H9 (cell line): ENCODE data around the gene DMP1. TPM values are rescaled to one million over a fixed set of nuclear protein-coding genes. Genes with fewer than 3 reads are reported as not detected.

Source experiments
- DNase-seq: peaks from one replicate; pipeline ENCODE4 v3.0.0-alpha.2; 2017
- H2AFZ ChIP-seq: one replicate; pipeline ENCODE4 v1.6.1; 2013; ENCODE audit warnings: mild to moderate bottlenecking, low read length, control low read depth, moderate library complexity
- H2AK5ac ChIP-seq: 2 replicates; pipeline ENCODE4 v1.6.1; 2013; ENCODE audit warnings: low read length, control low read depth, mixed read lengths; ENCODE audit not compliant: insufficient read length
- H2BK120ac ChIP-seq: one replicate; pipeline ENCODE4 v1.6.1; 2013; ENCODE audit warnings: low read depth, mild to moderate bottlenecking, low read length, control low read depth, inconsistent platforms; ENCODE audit not compliant: poor library complexity, severe bottlenecking
- H2BK12ac ChIP-seq: 2 replicates; pipeline ENCODE4 v1.6.1; 2013; ENCODE audit warnings: low read length, control low read depth, mixed read lengths, low read depth; ENCODE audit not compliant: insufficient read length
- H2BK15ac ChIP-seq: 2 replicates; pipeline ENCODE4 v1.6.1; 2013; ENCODE audit warnings: low read depth, low read length, control low read depth
- H2BK20ac ChIP-seq: one replicate; pipeline ENCODE4 v1.6.1; 2013; ENCODE audit warnings: low read depth, mild to moderate bottlenecking, low read length, control low read depth, inconsistent platforms; ENCODE audit not compliant: poor library complexity, severe bottlenecking
- H2BK5ac ChIP-seq: 2 replicates; pipeline ENCODE4 v1.6.1; 2013; ENCODE audit warnings: low read length, control low read depth, mixed read lengths; ENCODE audit not compliant: insufficient read length
- H3K14ac ChIP-seq: 2 replicates; pipeline ENCODE4 v1.6.1; 2013; ENCODE audit warnings: low read length, control low read depth; ENCODE audit not compliant: insufficient read depth
- H3K18ac ChIP-seq: 2 replicates; pipeline ENCODE4 v1.6.1; 2013; ENCODE audit warnings: low read depth, mild to moderate bottlenecking, mixed read lengths, low read length, control low read depth; ENCODE audit not compliant: insufficient read length
- H3K23ac ChIP-seq: 2 replicates; pipeline ENCODE4 v1.6.1; 2013; ENCODE audit warnings: low read length, control low read depth, mixed read lengths, low read depth; ENCODE audit not compliant: insufficient read length
- H3K23me2 ChIP-seq: 2 replicates; pipeline ENCODE4 v1.6.1; 2013; ENCODE audit warnings: low read depth, mild to moderate bottlenecking, mixed read lengths, low read length, control low read depth; ENCODE audit not compliant: insufficient read length, poor library complexity, severe bottlenecking
- H3K27ac ChIP-seq: 2 replicates; pipeline ENCODE4 v1.5.1; 2013; ENCODE audit warnings: low read length, control low read depth, mixed read lengths, low read depth; ENCODE audit not compliant: insufficient read length
- H3K27me3 ChIP-seq: 2 replicates; pipeline ENCODE4 v1.6.1; 2013; ENCODE audit warnings: low read length, control low read depth, inconsistent platforms; ENCODE audit not compliant: insufficient read depth
- H3K4ac ChIP-seq: 2 replicates; pipeline ENCODE4 v1.6.1; 2013; ENCODE audit warnings: low read depth, mild to moderate bottlenecking, control low read depth, inconsistent platforms, low read length, moderate library complexity
- H3K4me1 ChIP-seq: 2 replicates; pipeline ENCODE4 v1.6.1; 2013; ENCODE audit warnings: low read length, control low read depth, inconsistent platforms; ENCODE audit not compliant: insufficient read depth
- H3K4me2 ChIP-seq: 2 replicates; pipeline ENCODE4 v1.6.1; 2013; ENCODE audit warnings: low read length, control low read depth, mixed read lengths; ENCODE audit not compliant: insufficient read length, insufficient read depth
- H3K56ac ChIP-seq: 2 replicates; pipeline ENCODE4 v1.6.1; 2013; ENCODE audit warnings: low read depth, mild to moderate bottlenecking, mixed read lengths, low read length, control low read depth; ENCODE audit not compliant: insufficient read length
- H3K79me1 ChIP-seq: 2 replicates; pipeline ENCODE4 v1.6.1; 2013; ENCODE audit warnings: low read depth, mild to moderate bottlenecking, moderate library complexity, low read length, control low read depth, inconsistent platforms; ENCODE audit not compliant: insufficient read depth, poor library complexity, severe bottlenecking
- H3K79me2 ChIP-seq: 2 replicates; pipeline ENCODE4 v1.6.1; 2013; ENCODE audit warnings: low read length, control low read depth, inconsistent platforms; ENCODE audit not compliant: insufficient read depth
- H3K9ac ChIP-seq: 2 replicates; pipeline ENCODE4 v1.6.1; 2013; ENCODE audit warnings: low read length, control low read depth, mixed read lengths; ENCODE audit not compliant: insufficient read length; ENCODE audit errors: extremely low read depth
- H3K9me3 ChIP-seq: one replicate; pipeline ENCODE4 v1.6.1; 2013; ENCODE audit warnings: low read depth, low read length, inconsistent platforms; ENCODE audit not compliant: control insufficient read depth
- H3T11ph ChIP-seq: one replicate; pipeline ENCODE4 v1.6.1; 2013; ENCODE audit warnings: mild to moderate bottlenecking, low read length, control low read depth, inconsistent platforms
- H4K20me1 ChIP-seq: one replicate; pipeline ENCODE4 v1.6.1; 2013; ENCODE audit not compliant: control insufficient read depth, insufficient read length, insufficient read depth
- H4K5ac ChIP-seq: 2 replicates; pipeline ENCODE4 v1.6.1; 2013; ENCODE audit warnings: low read depth, mild to moderate bottlenecking, mixed read lengths, low read length, control low read depth; ENCODE audit not compliant: insufficient read length
- H4K8ac ChIP-seq: replicated peaks from 2 replicates; pipeline ENCODE4 v1.6.1; 2013; ENCODE audit warnings: low read length, control low read depth, mixed read lengths, low read depth; ENCODE audit not compliant: insufficient read length
- H4K91ac ChIP-seq: 2 replicates; pipeline ENCODE4 v1.6.1; 2013; ENCODE audit warnings: low read depth, mild to moderate bottlenecking, moderate library complexity, mixed read lengths, low read length, control low read depth; ENCODE audit not compliant: insufficient read length
- H3K27ac Mint-ChIP-seq, 3 experiments: 2 replicates in 2 of 3; 3 replicates in 1 of 3; pipeline ENCODE4 v1.8.0; 2020 to 2021; ENCODE audit warnings: mixed read lengths in 3 of 3, mild to moderate bottlenecking in 1 of 3, moderate library complexity in 1 of 3
- H3K27me3 Mint-ChIP-seq: 2 replicates; pipeline ENCODE4 v1.8.0; 2021; ENCODE audit warnings: low read depth, mild to moderate bottlenecking, moderate library complexity, mixed read lengths
- H3K36me3 Mint-ChIP-seq, 3 experiments: 2 replicates in 2 of 3; 3 replicates in 1 of 3; pipeline ENCODE4 v1.8.0; 2020 to 2021; ENCODE audit warnings: low read depth in 3 of 3, mixed read lengths in 3 of 3; ENCODE audit not compliant: insufficient read depth in 1 of 3
- H3K4me1 Mint-ChIP-seq, 2 experiments: 2 replicates each; pipeline ENCODE4 v1.8.0; 2020; ENCODE audit warnings: mixed read lengths in 2 of 2
- H3K4me3 Mint-ChIP-seq, 2 experiments: 2 replicates in 1 of 2; 3 replicates in 1 of 2; pipeline ENCODE4 v1.8.0; 2020 to 2021; ENCODE audit warnings: mild to moderate bottlenecking in 2 of 2, mixed read lengths in 2 of 2, moderate library complexity in 1 of 2
- H3K9me3 Mint-ChIP-seq, 2 experiments: 2 replicates in 1 of 2; 3 replicates in 1 of 2; pipeline ENCODE4 v1.8.0; 2020; ENCODE audit warnings: mild to moderate bottlenecking in 2 of 2, mixed read lengths in 2 of 2, moderate library complexity in 1 of 2
- WGBS: extraction: QIAGEN DNeasy Blood & Tissue Kit; methylation state at CpG from one replicate; pipeline ENCODE4 v1.1.7; 2013; ENCODE audit warnings: missing lambda C conversion rate, low lambda C conversion rate, mixed read lengths; ENCODE audit not compliant: insufficient read length; ENCODE audit errors: extremely low coverage; 5-methylcytosine and 5-hydroxymethylcytosine counted together
- total RNA-seq: library from RNA; stranded (reverse); gene quantifications from 2 replicates; pipeline ENCODE4 v1.2.1, GENCODE V29; 2021
- TF ChIP-seq, protein P1 (sequence below): fragments of 200-600 bp; sonication (generic); conservative IDR thresholded peaks from 3 replicates; pipeline ENCODE4 v1.8.0; 2021; ENCODE audit warnings: antibody characterized with exemption, mild to moderate bottlenecking

Gene DMP1
- total RNA-seq, 1 experiment from 2014 or later = not detected

DNA sequence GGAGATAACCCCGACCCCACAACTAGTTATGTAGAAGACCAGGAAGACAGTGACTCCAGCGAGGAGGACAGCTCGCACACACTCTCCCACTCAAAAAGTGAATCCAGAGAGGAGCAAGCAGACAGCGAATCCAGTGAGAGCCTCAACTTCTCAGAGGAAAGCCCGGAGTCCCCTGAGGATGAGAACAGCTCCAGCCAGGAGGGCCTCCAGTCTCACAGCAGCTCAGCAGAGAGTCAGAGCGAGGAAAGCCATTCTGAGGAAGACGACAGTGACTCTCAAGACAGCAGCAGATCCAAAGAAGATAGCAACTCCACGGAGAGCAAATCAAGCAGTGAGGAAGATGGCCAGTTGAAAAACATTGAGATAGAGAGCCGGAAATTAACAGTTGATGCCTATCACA is 12.8 kb downstream of the DMP1 start:
- Mint-ChIP-seq H3K36me3 (peaks cover 0 to 9% (median 1%) of the 10 kb centered on the region in 3 experiments; a peak in 3 of 7 replicates), H3K4me1 (no peaks in the 10 kb centered on the region), H3K4me3 (no peak overlapping the region), H3K9me3 (peaks cover 2 to 3% of the 10 kb centered on the region in 2 experiments; a peak in 3 of 5 replicates), H3K27ac (no peak overlapping the region), H3K27me3 (no peaks in the 10 kb centered on the region)
- no peak overlapping the region for H3K18ac ChIP-seq
- no peaks in the 10 kb centered on the region for H3K27me3 ChIP-seq
- no peaks in the 10 kb centered on the region for H3K23me2 ChIP-seq
- H3K9ac ChIP-seq = no peak overlapping the region
- TF ChIP-seq, protein P1, sequence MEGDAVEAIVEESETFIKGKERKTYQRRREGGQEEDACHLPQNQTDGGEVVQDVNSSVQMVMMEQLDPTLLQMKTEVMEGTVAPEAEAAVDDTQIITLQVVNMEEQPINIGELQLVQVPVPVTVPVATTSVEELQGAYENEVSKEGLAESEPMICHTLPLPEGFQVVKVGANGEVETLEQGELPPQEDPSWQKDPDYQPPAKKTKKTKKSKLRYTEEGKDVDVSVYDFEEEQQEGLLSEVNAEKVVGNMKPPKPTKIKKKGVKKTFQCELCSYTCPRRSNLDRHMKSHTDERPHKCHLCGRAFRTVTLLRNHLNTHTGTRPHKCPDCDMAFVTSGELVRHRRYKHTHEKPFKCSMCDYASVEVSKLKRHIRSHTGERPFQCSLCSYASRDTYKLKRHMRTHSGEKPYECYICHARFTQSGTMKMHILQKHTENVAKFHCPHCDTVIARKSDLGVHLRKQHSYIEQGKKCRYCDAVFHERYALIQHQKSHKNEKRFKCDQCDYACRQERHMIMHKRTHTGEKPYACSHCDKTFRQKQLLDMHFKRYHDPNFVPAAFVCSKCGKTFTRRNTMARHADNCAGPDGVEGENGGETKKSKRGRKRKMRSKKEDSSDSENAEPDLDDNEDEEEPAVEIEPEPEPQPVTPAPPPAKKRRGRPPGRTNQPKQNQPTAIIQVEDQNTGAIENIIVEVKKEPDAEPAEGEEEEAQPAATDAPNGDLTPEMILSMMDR = no peak
- H2BK15ac ChIP-seq = no peak overlapping the region
- no peak overlapping the region for H2BK120ac ChIP-seq
- no peaks in the 10 kb centered on the region for H3K79me1 ChIP-seq
- no peak overlapping the region for H3T11ph ChIP-seq
- no peak overlapping the region for H3K23ac ChIP-seq
- H4K8ac ChIP-seq = no peak overlapping the region
- no peak overlapping the region for H3K4me2 ChIP-seq
- no peaks in the 10 kb centered on the region for H3K4me1 ChIP-seq
- no peaks in the 10 kb centered on the region for H4K20me1 ChIP-seq
- no peak overlapping the region for H3K56ac ChIP-seq
- H3K79me2 ChIP-seq = no peaks in the 10 kb centered on the region
- H2BK5ac ChIP-seq = no peak overlapping the region
- no peak overlapping the region for H3K27ac ChIP-seq
- no peak overlapping the region for H2BK12ac ChIP-seq
- no peaks in the 10 kb centered on the region for H3K9me3 ChIP-seq
- H3K4ac ChIP-seq = no peak overlapping the region
- WGBS = no CpG with 5 or more reads among the region's 9 CpGs
- no peak overlapping the region for H4K5ac ChIP-seq
- DNase-seq = no peak
- no peak overlapping the region for H2BK20ac ChIP-seq
- no peak overlapping the region for H2AFZ ChIP-seq
- no peak overlapping the region for H2AK5ac ChIP-seq
- H3K14ac ChIP-seq = no peak overlapping the region
- H4K91ac ChIP-seq = no peak overlapping the region
